ENCODE data around the gene CERS1.

The CERS1 gene

GRCh38 chr19:18853755-18854427, 42.1 kb downstream of the CERS1 start:
- DNase-seq: no peak

GRCh38 chr19:18852648-18853047, 43.3 kb downstream of the CERS1 start:
- no peak for DNase-seq

- no peak for DNase-seq
These were observed 44.2 kb downstream of the CERS1 start for GRCh38 chr19:18851673-18852325.

- no peak for DNase-seq
These were observed 45.2 kb downstream of the CERS1 start for GRCh38 chr19:18850471-18851375.

GRCh38 chr19:18849838-18850400, 46.0 kb downstream of the CERS1 start:
- no peak for DNase-seq

GRCh38 chr19:18848878-18849661, 46.9 kb downstream of the CERS1 start:
- no peak for DNase-seq

GRCh38 chr19:18847549-18848463, 48.2 kb downstream of the CERS1 start:
- no peak for DNase-seq

GRCh38 chr19:18846862-18847548, 49.0 kb downstream of the CERS1 start:
- peak; percentile 57 for DNase-seq

- DNase-seq: no peak
These were observed 50.0 kb downstream of the CERS1 start for GRCh38 chr19:18845961-18846360.

GRCh38 chr19:18844806-18845329, 51.1 kb downstream of the CERS1 start:
- no peak for DNase-seq

- DNase-seq: no peak
These were observed 52.0 kb downstream of the CERS1 start for GRCh38 chr19:18843960-18844359.

GRCh38 chr19:18842166-18842565, 53.8 kb downstream of the CERS1 start:
- DNase-seq: no peak

- no peak for DNase-seq
These were observed 54.6 kb downstream of the CERS1 start for GRCh38 chr19:18841400-18841799.

GRCh38 chr19:18840288-18841267, 55.4 kb downstream of the CERS1 start:
- no peak for DNase-seq

GRCh38 chr19:18839465-18840287, 56.3 kb downstream of the CERS1 start:
- DNase-seq: no peak

GRCh38 chr19:18834644-18834984, 61.3 kb downstream of the CERS1 start:
- DNase-seq: no peak

GRCh38 chr19:18833849-18834643, 61.9 kb downstream of the CERS1 start:
- peak; percentile 42 for DNase-seq

GRCh38 chr19:18833141-18833476, 62.8 kb downstream of the CERS1 start:
- no peak for DNase-seq
